Smooth muscle cell (in vitro differentiated cells): ENCODE results near the gene UBE2L5. TPM values are rescaled to one million over a fixed set of nuclear protein-coding genes. Genes with fewer than 3 reads are reported as not detected.

Experiments
- DNase-seq: peaks from one replicate; lab custom pipeline; 2025; ENCODE audit not compliant: unreplicated experiment; lab: John Stamatoyannopoulos, UW
- H2AFZ ChIP-seq: fragments of 200-600 bp; sonication (generic); 2 replicates; pipeline ENCODE4 v1.6.0; 2016; ENCODE audit warnings: antibody characterized with exemption, low read depth, mild to moderate bottlenecking
- H3F3A ChIP-seq: fragments of 200-600 bp; sonication (generic); 2 replicates; pipeline ENCODE4 v1.6.0; 2017; ENCODE audit warnings: antibody characterized with exemption, low read depth
- H3K27ac ChIP-seq: fragments of 200-600 bp; sonication (generic); 2 replicates; pipeline ENCODE4 v1.5.1; 2016; ENCODE audit warnings: low read depth, mild to moderate bottlenecking
- H3K27me3 ChIP-seq: fragments of 200-600 bp; sonication (generic); 2 replicates; pipeline ENCODE4 v1.6.1; 2016; ENCODE audit warnings: low read depth, mild to moderate bottlenecking
- H3K36me3 ChIP-seq: fragments of 200-600 bp; sonication (generic); 2 replicates; pipeline ENCODE4 v1.5.1; 2016; ENCODE audit warnings: low read depth
- H3K4me1 ChIP-seq: fragments of 200-600 bp; sonication (generic); 2 replicates; pipeline ENCODE4 v1.5.1; 2016; ENCODE audit warnings: low read depth
- H3K4me2 ChIP-seq: fragments of 200-600 bp; sonication (generic); 2 replicates; pipeline ENCODE4 v1.6.0; 2016; ENCODE audit warnings: mild to moderate bottlenecking
- H3K4me3 ChIP-seq: fragments of 200-600 bp; sonication (generic); 2 replicates; pipeline ENCODE4 v1.5.1; 2016; ENCODE audit warnings: mild to moderate bottlenecking
- H3K79me2 ChIP-seq: fragments of 200-600 bp; sonication (generic); 2 replicates; pipeline ENCODE4 v1.6.0; 2016; ENCODE audit warnings: low read depth, mild to moderate bottlenecking
- H3K9ac ChIP-seq: fragments of 200-600 bp; sonication (generic); 2 replicates; pipeline ENCODE4 v1.6.0; 2016; ENCODE audit warnings: low read depth
- H3K9me3 ChIP-seq: fragments of 200-600 bp; sonication (generic); replicated peaks from 2 replicates; pipeline ENCODE4 v1.5.1; 2016; ENCODE audit warnings: low read depth
- H4K20me1 ChIP-seq: fragments of 200-600 bp; sonication (generic); 2 replicates; pipeline ENCODE4 v1.6.0; 2016; ENCODE audit warnings: low read depth
- WGBS: methylation state at CpG from one replicate; pipeline ENCODE4 v1.1.7; 2016; ENCODE audit warnings: low lambda C conversion rate; 5-methylcytosine and 5-hydroxymethylcytosine counted together
- polyA plus RNA-seq: library from polyadenylated mRNA; unstranded; fragments of >200 nt; fragmentation: Nextera tagmentation; extraction: Ambion mirVana; gene quantifications from 2 replicates; pipeline ENCODE4 v1.2.1, GENCODE V29; 2016
- total RNA-seq: library from RNA; depleted of rRNA; stranded (reverse); fragments of >200 nt; gene quantifications from 2 replicates; pipeline ENCODE4 v1.2.3, GENCODE V29; 2014
- TF ChIP-seq, protein P1 (sequence below): fragments of 200-600 bp; sonication (generic); IDR thresholded peaks from 2 replicates; pipeline ENCODE4 v1.5.1; 2017; ENCODE audit warnings: borderline replicate concordance, mild to moderate bottlenecking, antibody characterized with exemption; ENCODE audit not compliant: insufficient read depth, poor library complexity, severe bottlenecking

The UBE2L5 gene
- total RNA-seq (not detected in 2 replicates), polyA plus RNA-seq (0.89 TPM in 1 of 2 replicates, not detected in the other)

GRCh38 chr13:30422054-30422839 is at the start of gene UBE2L5:
UBE2L5 (plus strand) TSS chr13:30422493; CDS start chr13:30427991, 5,498 bp downstream.
- Histone ChIP-seq H3F3A (no peaks in the 10 kb centered on the region), H3K4me2 (peak within 1 kb of the TSS; percentile 87), H3K36me3 (no peaks in the 10 kb centered on the region), H3K4me3 (peak within 1 kb of the TSS; percentile 56), H3K27ac (peak within 1 kb of the TSS; percentile 51), H3K27me3 (no peaks in the 10 kb centered on the region), H2AFZ (peak within 1 kb of the TSS; percentile 70), H3K4me1 (no peaks in the 10 kb centered on the region), H3K9ac (peak within 1 kb of the TSS; percentile 58), H3K79me2 (no peaks in the 10 kb centered on the region), H3K9me3 (no peaks in the 10 kb centered on the region), H4K20me1 (no peaks in the 10 kb centered on the region)
- TF ChIP-seq, protein P1, sequence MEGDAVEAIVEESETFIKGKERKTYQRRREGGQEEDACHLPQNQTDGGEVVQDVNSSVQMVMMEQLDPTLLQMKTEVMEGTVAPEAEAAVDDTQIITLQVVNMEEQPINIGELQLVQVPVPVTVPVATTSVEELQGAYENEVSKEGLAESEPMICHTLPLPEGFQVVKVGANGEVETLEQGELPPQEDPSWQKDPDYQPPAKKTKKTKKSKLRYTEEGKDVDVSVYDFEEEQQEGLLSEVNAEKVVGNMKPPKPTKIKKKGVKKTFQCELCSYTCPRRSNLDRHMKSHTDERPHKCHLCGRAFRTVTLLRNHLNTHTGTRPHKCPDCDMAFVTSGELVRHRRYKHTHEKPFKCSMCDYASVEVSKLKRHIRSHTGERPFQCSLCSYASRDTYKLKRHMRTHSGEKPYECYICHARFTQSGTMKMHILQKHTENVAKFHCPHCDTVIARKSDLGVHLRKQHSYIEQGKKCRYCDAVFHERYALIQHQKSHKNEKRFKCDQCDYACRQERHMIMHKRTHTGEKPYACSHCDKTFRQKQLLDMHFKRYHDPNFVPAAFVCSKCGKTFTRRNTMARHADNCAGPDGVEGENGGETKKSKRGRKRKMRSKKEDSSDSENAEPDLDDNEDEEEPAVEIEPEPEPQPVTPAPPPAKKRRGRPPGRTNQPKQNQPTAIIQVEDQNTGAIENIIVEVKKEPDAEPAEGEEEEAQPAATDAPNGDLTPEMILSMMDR: no peak
- WGBS: 4% methylated on average over 9 of the region's 57 CpGs
- peak; percentile 54 for DNase-seq

- Histone ChIP-seq H3K4me3 (no peak overlapping the region), H3K9ac (no peak overlapping the region), H3K4me2 (no peak overlapping the region), H3K4me1 (no peaks in the 10 kb centered on the region), H3K36me3 (no peaks in the 10 kb centered on the region), H2AFZ (no peak overlapping the region), H3K79me2 (no peaks in the 10 kb centered on the region), H3F3A (no peaks in the 10 kb centered on the region), H3K27ac (no peak overlapping the region), H3K9me3 (no peaks in the 10 kb centered on the region), H3K27me3 (no peaks in the 10 kb centered on the region), H4K20me1 (no peaks in the 10 kb centered on the region)
- DNase-seq: no peak
- 88% methylated on average over 9 of the region's 9 CpGs for WGBS
- TF ChIP-seq, protein P1: no peak
Observed at GRCh38 chr13:30373727-30374126, 48.6 kb upstream of the UBE2L5 start.

DNA sequence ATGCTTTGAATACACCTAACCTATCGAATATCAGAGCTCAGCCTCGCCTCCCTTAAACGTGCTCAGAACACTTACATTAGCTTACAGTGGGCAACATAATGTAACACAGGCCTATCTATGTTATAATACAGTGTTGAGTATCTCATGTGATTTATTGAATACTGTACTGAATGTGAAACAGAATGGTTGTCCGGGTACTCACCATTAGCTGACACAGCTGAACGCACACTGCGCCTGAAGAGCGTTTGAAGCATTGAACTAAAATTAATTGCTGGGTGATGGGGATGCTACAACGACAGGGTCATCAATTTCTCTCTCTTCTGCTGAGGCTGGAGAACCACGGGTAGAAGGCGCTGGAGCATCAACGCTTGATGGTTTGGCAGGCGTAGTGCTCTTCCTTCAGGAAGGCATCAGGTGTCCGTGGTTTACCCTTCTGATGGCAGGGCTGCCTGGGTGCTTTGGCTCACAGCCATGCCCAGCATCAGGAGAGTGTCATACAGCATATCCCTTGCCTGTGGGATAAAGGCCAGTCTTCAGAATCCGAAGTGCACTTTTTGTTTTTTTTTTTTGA is 46.9 kb upstream of the UBE2L5 start:
- Histone ChIP-seq H3K79me2 (no peaks in the 10 kb centered on the region), H3K4me1 (no peaks in the 10 kb centered on the region), H2AFZ (no peak overlapping the region), H3K4me3 (no peak overlapping the region), H3K27ac (no peak overlapping the region), H3K9ac (no peak overlapping the region), H4K20me1 (no peaks in the 10 kb centered on the region), H3K36me3 (no peaks in the 10 kb centered on the region), H3K4me2 (no peak overlapping the region), H3F3A (no peaks in the 10 kb centered on the region), H3K9me3 (no peaks in the 10 kb centered on the region), H3K27me3 (no peaks in the 10 kb centered on the region)
- 96% methylated on average over 14 of the region's 14 CpGs for WGBS
- no peak for DNase-seq
- TF ChIP-seq, protein P1: no peak
